SK-N-SH (cell line): ENCODE data around the gene MS4A18. TPM values are rescaled to one million over a fixed set of nuclear protein-coding genes. Genes with fewer than 3 reads are reported as not detected.

Experiments used
- CTCF ChIA-PET: fragments of 300-600, 350-600 bp; formaldehyde crosslinking; extraction: SDS; loops from one replicate; lab custom pipeline; 2021; lab: Yijun Ruan, JAX
- POLR2A ChIA-PET: fragments of 350-600 bp; sonication (Branson Sonifier 250); formaldehyde crosslinking; extraction: SDS; loops from one replicate; lab custom pipeline; 2020; ENCODE audit warnings: antibody characterized with exemption, inconsistent platforms; lab: Yijun Ruan, JAX
- DNase-seq: peaks from one replicate; pipeline ENCODE4 v3.0.0; 2012
- H2AFZ ChIP-seq: fragments of 200-600 bp; sonication (generic); 2 replicates; pipeline ENCODE4 v1.8.1; 2016; ENCODE audit warnings: antibody characterized with exemption, mild to moderate bottlenecking, low read depth
- H3F3A ChIP-seq: fragments of 200-600 bp; sonication (generic); replicated peaks from 2 replicates; pipeline ENCODE3; 2016; ENCODE audit warnings: antibody characterized with exemption, mild to moderate bottlenecking; ENCODE audit not compliant: insufficient read depth
- H3K27ac ChIP-seq, 2 experiments: fragments of 200-500 bp in 1 of 2; fragments of 200-600 bp in 1 of 2; sonication (Bioruptor generic) in 1 of 2; sonication (generic), shearing (Covaris generic) in 1 of 2; 2 replicates each; pipeline versions ENCODE4 v1.5.1 to v1.6.1; 2014 to 2016; ENCODE audit warnings: low read depth in 2 of 2, inconsistent platforms in 1 of 2, low read length in 1 of 2, mild to moderate bottlenecking in 1 of 2, mixed read lengths in 1 of 2
- H3K27me3 ChIP-seq: fragments of 200-600 bp; sonication (generic), shearing (Covaris generic); 2 replicates; pipeline ENCODE4 v1.6.1; 2016; ENCODE audit warnings: mixed run types; ENCODE audit not compliant: insufficient read depth
- H3K36me3 ChIP-seq, 2 experiments: fragments of 200-500 bp in 1 of 2; fragments of 200-600 bp in 1 of 2; sonication (Bioruptor generic) in 1 of 2; sonication (generic) in 1 of 2; replicated peaks in 1 of 2; 2 replicates each; pipeline versions ENCODE3 to v1.5.1; 2014 to 2016; ENCODE audit warnings: low read length in 1 of 2, mild to moderate bottlenecking in 1 of 2; ENCODE audit not compliant: insufficient read depth in 2 of 2, control insufficient read depth in 1 of 2
- H3K4me1 ChIP-seq, 2 experiments: fragments of 200-500 bp in 1 of 2; fragments of 200-600 bp in 1 of 2; sonication (Bioruptor generic) in 1 of 2; sonication (generic), shearing (Covaris generic) in 1 of 2; 2 replicates each; pipeline versions ENCODE4 v1.5.1 to v1.6.1; 2014 to 2016; ENCODE audit warnings: low read depth in 1 of 2, low read length in 1 of 2, mixed run types in 1 of 2; ENCODE audit not compliant: insufficient read depth in 2 of 2, control insufficient read depth in 1 of 2
- H3K4me2 ChIP-seq: fragments of 200-600 bp; sonication (generic), shearing (Covaris generic); 2 replicates; pipeline ENCODE4 v1.6.1; 2017; ENCODE audit warnings: mixed run types
- H3K4me3 ChIP-seq, 2 experiments: fragments of 200-500 bp in 1 of 2; fragments of 200-600 bp in 1 of 2; sonication (Bioruptor generic) in 1 of 2; sonication (generic), shearing (Covaris generic) in 1 of 2; 2 replicates each; pipeline versions ENCODE4 v1.5.1 to v1.8.1; 2014 to 2016; ENCODE audit warnings: low read depth in 2 of 2, inconsistent platforms in 1 of 2, low read length in 1 of 2, mild to moderate bottlenecking in 1 of 2, mixed read lengths in 1 of 2, moderate library complexity in 1 of 2
- H3K79me2 ChIP-seq: fragments of 200-600 bp; sonication (generic); 2 replicates; pipeline ENCODE4 v1.8.1; 2017; ENCODE audit warnings: mild to moderate bottlenecking; ENCODE audit not compliant: insufficient read depth
- H3K9ac ChIP-seq: fragments of 200-600 bp; sonication (generic); 2 replicates; pipeline ENCODE4 v1.6.1; 2017; ENCODE audit warnings: mixed run types
- H3K9me2 ChIP-seq: fragments of 200-600 bp; sonication (generic); 2 replicates; pipeline ENCODE4 v1.6.1; 2017; ENCODE audit warnings: mixed run types
- H3K9me3 ChIP-seq: fragments of 200-600 bp; sonication (generic); 2 replicates; pipeline ENCODE4 v1.6.1; 2017; ENCODE audit warnings: mixed run types, mild to moderate bottlenecking, moderate library complexity
- H4K20me1 ChIP-seq: fragments of 200-600 bp; sonication (generic); 2 replicates; pipeline ENCODE4 v1.6.1; 2017; ENCODE audit warnings: mild to moderate bottlenecking, mixed run types; ENCODE audit not compliant: insufficient read depth
- EZH2phosphoT487 ChIP-seq: fragments of 200-600 bp; sonication (generic); IDR thresholded peaks from 2 replicates; pipeline ENCODE4 v1.6.1; 2017; ENCODE audit warnings: low read depth, mixed run types, mild to moderate bottlenecking, antibody characterized with exemption, moderate library complexity, borderline replicate concordance
- FOXJ3 ChIP-seq: sonication (generic); formaldehyde crosslinking; IDR thresholded peaks from 2 replicates; pipeline ENCODE4 v1.5.1; 2020; ENCODE audit warnings: mild to moderate bottlenecking, missing genetic modification reagents
- MEF2A ChIP-seq: IDR thresholded peaks from 2 replicates; pipeline ENCODE4 v1.4.0; 2012; ENCODE audit warnings: low read depth, borderline replicate concordance
- RCOR1 ChIP-seq: fragments of 150-350 bp; IDR thresholded peaks from 2 replicates; pipeline ENCODE4 v1.6.1; 2017; ENCODE audit warnings: antibody characterized with exemption, low read length
- SIN3A ChIP-seq: IDR thresholded peaks from 2 replicates; pipeline ENCODE4 v1.6.1; 2012; ENCODE audit warnings: low read depth, mild to moderate bottlenecking, low read length, moderate library complexity, borderline replicate concordance
- SMC3 ChIP-seq: IDR thresholded peaks from 2 replicates; pipeline ENCODE4 v1.6.1; 2012; ENCODE audit warnings: low read depth, low read length, improper control_type of control experiment
- TAF1 ChIP-seq: IDR thresholded peaks from 2 replicates; pipeline ENCODE4 v1.6.1; 2012; ENCODE audit warnings: low read depth, mild to moderate bottlenecking, low read length, moderate library complexity, borderline replicate concordance
- TEAD4 ChIP-seq: IDR thresholded peaks from 2 replicates; pipeline ENCODE4 v1.4.0; 2012; ENCODE audit warnings: mild to moderate bottlenecking, borderline replicate concordance; ENCODE audit not compliant: insufficient read depth
- WGBS: methylation state at CpG from one replicate; pipeline ENCODE4 v1.1.6; 2017; ENCODE audit warnings: low lambda C conversion rate; 5-methylcytosine and 5-hydroxymethylcytosine counted together
- polyA plus RNA-seq, 3 experiments: library from polyadenylated mRNA; depleted of rRNA; stranded (reverse); fragments of >200 nt; gene quantifications; 2 replicates each; pipeline ENCODE4 v1.2.3, GENCODE V29; 2012
- TF ChIP-seq, protein P1 (sequence below): fragments of 150-350 bp; IDR thresholded peaks from 2 replicates; pipeline ENCODE4 v1.6.1; 2016; ENCODE audit warnings: mild to moderate bottlenecking, low read depth, low read length
- TF ChIP-seq, protein P2 (sequence below): IDR thresholded peaks from 2 replicates; pipeline ENCODE4 v1.4.0; 2012; ENCODE audit warnings: low read depth
- TF ChIP-seq, protein P3 (sequence below): IDR thresholded peaks from 2 replicates; pipeline ENCODE4 v1.6.1; 2012; ENCODE audit warnings: mild to moderate bottlenecking, low read depth, low read length, moderate library complexity
- TF ChIP-seq, protein P4 (sequence below): fragments of 150-350 bp; IDR thresholded peaks from 2 replicates; pipeline ENCODE4 v1.6.1; 2017; ENCODE audit warnings: antibody characterized with exemption, low read length, low read depth, borderline replicate concordance
- TF ChIP-seq, protein P5 (sequence below): IDR thresholded peaks from 2 replicates; pipeline ENCODE4; 2012

The MS4A18 gene
- polyA plus RNA-seq, 1 of the 3 experiments (the other 2 are of a cell fraction) = not detected

DNA sequence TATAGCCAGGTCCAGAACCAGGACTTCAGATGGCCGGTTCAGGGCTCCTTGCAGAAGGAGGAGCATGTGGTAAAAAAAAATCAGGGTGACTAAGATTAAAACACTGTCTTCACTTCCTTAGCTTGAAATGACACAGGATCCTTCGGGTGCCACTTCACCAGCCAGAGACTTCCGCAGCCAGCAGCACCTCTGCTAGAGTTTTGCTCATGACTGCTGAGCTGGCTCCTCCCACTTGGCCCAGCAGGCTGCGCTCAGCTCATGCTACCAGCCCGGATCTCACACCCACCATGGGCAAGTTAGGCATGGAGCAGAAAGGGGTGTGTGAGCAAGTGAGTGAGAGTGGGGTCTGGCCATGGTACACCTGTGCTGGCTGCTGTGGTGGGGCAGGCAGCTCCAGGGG is 6.6 kb upstream of the MS4A18 start:
- ChIA-PET POLR2A (no interaction called here), CTCF (no interaction called here)
- Histone ChIP-seq H3K9me2 (no peaks in the 10 kb centered on the region), H3K79me2 (no peaks in the 10 kb centered on the region), H3F3A (no peaks in the 10 kb centered on the region), H4K20me1 (no peaks in the 10 kb centered on the region), H3K36me3 (no peaks in the 10 kb centered on the region), H3K27ac (no peak overlapping the region), H3K4me1 (no peaks in the 10 kb centered on the region), H3K4me2 (no peak overlapping the region), H3K4me3 (no peak overlapping the region), H3K9me3 (no peaks in the 10 kb centered on the region), H2AFZ (no peak overlapping the region), H3K9ac (no peak overlapping the region), H3K27me3 (peaks cover 38% of the 10 kb centered on the region)
- 8% methylated on average over 5 of the region's 5 CpGs for WGBS
- TF ChIP-seq TEAD4 (no peak), SIN3A (no peak), TAF1 (no peak), RCOR1 (no peak), EZH2phosphoT487 (no peak), FOXJ3 (no peak), MEF2A (no peak), SMC3 (no peak)
- TF ChIP-seq, protein P1, sequence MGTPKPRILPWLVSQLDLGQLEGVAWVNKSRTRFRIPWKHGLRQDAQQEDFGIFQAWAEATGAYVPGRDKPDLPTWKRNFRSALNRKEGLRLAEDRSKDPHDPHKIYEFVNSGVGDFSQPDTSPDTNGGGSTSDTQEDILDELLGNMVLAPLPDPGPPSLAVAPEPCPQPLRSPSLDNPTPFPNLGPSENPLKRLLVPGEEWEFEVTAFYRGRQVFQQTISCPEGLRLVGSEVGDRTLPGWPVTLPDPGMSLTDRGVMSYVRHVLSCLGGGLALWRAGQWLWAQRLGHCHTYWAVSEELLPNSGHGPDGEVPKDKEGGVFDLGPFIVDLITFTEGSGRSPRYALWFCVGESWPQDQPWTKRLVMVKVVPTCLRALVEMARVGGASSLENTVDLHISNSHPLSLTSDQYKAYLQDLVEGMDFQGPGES = no peak
- TF ChIP-seq, protein P2, sequence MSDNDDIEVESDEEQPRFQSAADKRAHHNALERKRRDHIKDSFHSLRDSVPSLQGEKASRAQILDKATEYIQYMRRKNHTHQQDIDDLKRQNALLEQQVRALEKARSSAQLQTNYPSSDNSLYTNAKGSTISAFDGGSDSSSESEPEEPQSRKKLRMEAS = no peak
- TF ChIP-seq, protein P3, sequence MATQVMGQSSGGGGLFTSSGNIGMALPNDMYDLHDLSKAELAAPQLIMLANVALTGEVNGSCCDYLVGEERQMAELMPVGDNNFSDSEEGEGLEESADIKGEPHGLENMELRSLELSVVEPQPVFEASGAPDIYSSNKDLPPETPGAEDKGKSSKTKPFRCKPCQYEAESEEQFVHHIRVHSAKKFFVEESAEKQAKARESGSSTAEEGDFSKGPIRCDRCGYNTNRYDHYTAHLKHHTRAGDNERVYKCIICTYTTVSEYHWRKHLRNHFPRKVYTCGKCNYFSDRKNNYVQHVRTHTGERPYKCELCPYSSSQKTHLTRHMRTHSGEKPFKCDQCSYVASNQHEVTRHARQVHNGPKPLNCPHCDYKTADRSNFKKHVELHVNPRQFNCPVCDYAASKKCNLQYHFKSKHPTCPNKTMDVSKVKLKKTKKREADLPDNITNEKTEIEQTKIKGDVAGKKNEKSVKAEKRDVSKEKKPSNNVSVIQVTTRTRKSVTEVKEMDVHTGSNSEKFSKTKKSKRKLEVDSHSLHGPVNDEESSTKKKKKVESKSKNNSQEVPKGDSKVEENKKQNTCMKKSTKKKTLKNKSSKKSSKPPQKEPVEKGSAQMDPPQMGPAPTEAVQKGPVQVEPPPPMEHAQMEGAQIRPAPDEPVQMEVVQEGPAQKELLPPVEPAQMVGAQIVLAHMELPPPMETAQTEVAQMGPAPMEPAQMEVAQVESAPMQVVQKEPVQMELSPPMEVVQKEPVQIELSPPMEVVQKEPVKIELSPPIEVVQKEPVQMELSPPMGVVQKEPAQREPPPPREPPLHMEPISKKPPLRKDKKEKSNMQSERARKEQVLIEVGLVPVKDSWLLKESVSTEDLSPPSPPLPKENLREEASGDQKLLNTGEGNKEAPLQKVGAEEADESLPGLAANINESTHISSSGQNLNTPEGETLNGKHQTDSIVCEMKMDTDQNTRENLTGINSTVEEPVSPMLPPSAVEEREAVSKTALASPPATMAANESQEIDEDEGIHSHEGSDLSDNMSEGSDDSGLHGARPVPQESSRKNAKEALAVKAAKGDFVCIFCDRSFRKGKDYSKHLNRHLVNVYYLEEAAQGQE = no peak
- TF ChIP-seq, protein P4, sequence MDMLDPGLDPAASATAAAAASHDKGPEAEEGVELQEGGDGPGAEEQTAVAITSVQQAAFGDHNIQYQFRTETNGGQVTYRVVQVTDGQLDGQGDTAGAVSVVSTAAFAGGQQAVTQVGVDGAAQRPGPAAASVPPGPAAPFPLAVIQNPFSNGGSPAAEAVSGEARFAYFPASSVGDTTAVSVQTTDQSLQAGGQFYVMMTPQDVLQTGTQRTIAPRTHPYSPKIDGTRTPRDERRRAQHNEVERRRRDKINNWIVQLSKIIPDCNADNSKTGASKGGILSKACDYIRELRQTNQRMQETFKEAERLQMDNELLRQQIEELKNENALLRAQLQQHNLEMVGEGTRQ = no peak
- TF ChIP-seq, protein P5, sequence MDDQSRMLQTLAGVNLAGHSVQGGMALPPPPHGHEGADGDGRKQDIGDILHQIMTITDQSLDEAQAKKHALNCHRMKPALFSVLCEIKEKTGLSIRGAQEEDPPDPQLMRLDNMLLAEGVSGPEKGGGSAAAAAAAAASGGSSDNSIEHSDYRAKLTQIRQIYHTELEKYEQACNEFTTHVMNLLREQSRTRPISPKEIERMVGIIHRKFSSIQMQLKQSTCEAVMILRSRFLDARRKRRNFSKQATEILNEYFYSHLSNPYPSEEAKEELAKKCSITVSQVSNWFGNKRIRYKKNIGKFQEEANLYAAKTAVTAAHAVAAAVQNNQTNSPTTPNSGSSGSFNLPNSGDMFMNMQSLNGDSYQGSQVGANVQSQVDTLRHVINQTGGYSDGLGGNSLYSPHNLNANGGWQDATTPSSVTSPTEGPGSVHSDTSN = no peak
- no peak for DNase-seq
